ENCODE results near the gene ZNF343. TPM values are rescaled to one million over a fixed set of nuclear protein-coding genes. Genes with fewer than 3 reads are reported as not detected.

ZNF343 gene
- total and polyA plus RNA-seq, 10 of the 15 experiments (the other 5 are each of a cell fraction or from before 2014, with no cell fraction given), result 1.3 to 11.1 (median 9.0) TPM

GRCh38 chr20:2518558-2518957, 9.8 kb upstream of the ZNF343 start:
- SMC1A ChIA-PET (ENCODE audit: uncharacterized antibody, unreplicated experiment), result no interaction called here
- no peak overlapping the region for H3K4me2 ChIP-seq (ENCODE audit: control insufficient read depth, insufficient read depth)
- in situ Hi-C loops (cut with MboI) (no loop called here), intact Hi-C loops (cut with micrococcal nuclease; ENCODE audit: unreplicated experiment) (no loop called here)
- no peaks in the 10 kb centered on the region for H3K36me3 ChIP-seq (ENCODE audit: control insufficient read depth in 2 of 2, insufficient read depth in 2 of 2, low read length in 1 of 2)
- no peak for DNase-seq (ENCODE audit: low read depth, low spot score)
- FAIRE-seq, result no peak
- CTCF ChIA-PET, result interaction anchor here (1.1 kb wide), 1 partner anchor 8 kb away, joined by 3 read pairs; no protein-coding TSS in a partner anchor
- H3K9ac ChIP-seq (ENCODE audit: control insufficient read depth, insufficient read depth, low read length), result no peak overlapping the region
- POLR2A ChIA-PET, result no interaction called here
- no peak overlapping the region for H3K27ac ChIP-seq (ENCODE audit: control insufficient read depth, insufficient read depth)
- H3K27me3 ChIP-seq (replicated peaks in 1 of 2; ENCODE audit: control insufficient read depth in 2 of 2, insufficient read depth in 2 of 2, low read length in 1 of 2), result peaks cover 2 to 4% of the 10 kb centered on the region in 2 experiments; a peak in 3 of 4 replicates
- H4K20me1 ChIP-seq (ENCODE audit: control insufficient read depth, insufficient read depth), result no peaks in the 10 kb centered on the region
- no peaks in the 10 kb centered on the region for H3K9me3 ChIP-seq (replicated peaks; ENCODE audit: control insufficient read depth, insufficient read depth, low read length)
- no peak overlapping the region for H2AFZ ChIP-seq (ENCODE audit: control insufficient read depth, low read depth, low read length)
- H3K79me2 ChIP-seq (ENCODE audit: control insufficient read depth, insufficient read depth, low read length), result no peaks in the 10 kb centered on the region
- no peak for ATAC-seq
- RAD21 ChIA-PET (ENCODE audit: unreplicated experiment), result no interaction called here
- H3K4me3 ChIP-seq, result no peak overlapping the region
- no peaks in the 10 kb centered on the region for H3K4me1 ChIP-seq (ENCODE audit: control insufficient read depth, insufficient read depth, low read length)
- WGBS (ENCODE audit: insufficient coverage, insufficient replicate concordance, low lambda C conversion rate, missing lambda C conversion rate), result 45% methylated on average over 4 of the region's 4 CpGs
- no TSS peak for BruUV-seq (replicated peaks)
- TF ChIP-seq ZBTB40 (IDR thresholded peaks at IDR 0.05; ENCODE audit: borderline replicate concordance) (no peak), ZNF384 (IDR thresholded peaks at IDR 0.05; ENCODE audit: borderline replicate concordance, low read depth, low read length) (no peak), NR2F1 (conservative IDR thresholded peaks at IDR 0.05) (no peak), CEBPZ (IDR thresholded peaks at IDR 0.05; ENCODE audit: low read depth, low read length) (no peak), MAX (IDR thresholded peaks at IDR 0.05; ENCODE audit: low read depth, low read length) (no peak), PAX8 (IDR thresholded peaks at IDR 0.05) (no peak), ZZZ3 (IDR thresholded peaks at IDR 0.05; ENCODE audit: control insufficient read depth, insufficient read length, low read depth) (no peak), ZSCAN29 (IDR thresholded peaks at IDR 0.05) (no peak), EP300 (IDR thresholded peaks at IDR 0.05; ENCODE audit: borderline replicate concordance in 1 of 2, control insufficient read depth in 1 of 2, low read depth in 2 of 2, low read length in 2 of 2) (no peak), RELB (IDR thresholded peaks at IDR 0.05; ENCODE audit: low read depth) (no peak), PKNOX1 (IDR thresholded peaks at IDR 0.05) (no peak), CBX3 (IDR thresholded peaks at IDR 0.05; ENCODE audit: borderline replicate concordance, low read depth) (no peak)
